ENCODE data around the gene CDK14. TPM values are rescaled to one million over a fixed set of nuclear protein-coding genes. Genes with fewer than 3 reads are reported as not detected.

Gene CDK14
- total and polyA plus RNA-seq, 2 of the 8 experiments (the other 6 are each of a cell fraction or from before 2014, with no cell fraction given): 5.5 to 47.3 TPM

DNA sequence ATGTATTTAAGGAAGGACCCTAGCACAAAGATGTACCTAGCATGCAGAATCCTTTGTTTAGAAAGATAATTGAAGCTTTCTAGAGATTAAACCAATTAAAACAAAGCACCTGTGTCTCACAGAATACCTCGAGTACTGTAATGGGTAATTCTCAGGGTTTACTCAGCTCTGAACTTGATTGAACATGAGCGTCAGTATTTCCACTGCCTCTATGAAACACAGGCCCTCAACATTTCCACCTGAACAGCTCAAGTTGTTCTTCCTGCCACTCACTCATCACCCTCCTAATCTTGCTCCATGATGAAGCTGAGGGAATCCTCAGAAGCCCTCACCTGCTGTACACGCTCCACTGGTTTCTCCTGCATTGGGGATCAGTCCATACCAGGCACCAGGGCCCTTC is 634.4 kb downstream of the CDK14 start (continued):
- TF ChIP-seq SIN3A (conservative IDR thresholded peaks at IDR 0.05 in 1 of 2, IDR thresholded peaks at IDR 0.05 in 1 of 2; ENCODE audit: low read depth in 1 of 2, low read length in 2 of 2) (no peak), CTBP2 (IDR thresholded peaks at IDR 0.05; ENCODE audit: borderline replicate concordance, insufficient read depth, insufficient read length, low read length) (no peak), BACH1 (IDR thresholded peaks at IDR 0.05; ENCODE audit: low read length) (no peak), TCF12 (IDR thresholded peaks at IDR 0.05; ENCODE audit: low read depth, low read length) (no peak)
